IgD-negative memory B cell (primary cell): ENCODE data around the gene PRODH2. TPM values are rescaled to one million over a fixed set of nuclear protein-coding genes. Genes with fewer than 3 reads are reported as not detected.
"Not testable (repeated sequence)": the region's sequence is repeated elsewhere in the genome, so short reads cannot be mapped to it uniquely, and the experiment has no call there.

ENCODE experiments used
- H3K27ac Mint-ChIP-seq, 3 donors: one replicate each; pipeline ENCODE4 v1.8.0; 2020 to 2022; ENCODE audit warnings: mild to moderate bottlenecking in 3 of 3, mixed read lengths in 3 of 3, moderate library complexity in 1 of 3
- H3K27me3 Mint-ChIP-seq: one replicate; pipeline ENCODE4 v1.8.0; 2021; ENCODE audit warnings: mixed read lengths
- H3K36me3 Mint-ChIP-seq: one replicate; pipeline ENCODE4 v1.8.0; 2020; ENCODE audit warnings: mild to moderate bottlenecking, mixed read lengths
- H3K4me1 Mint-ChIP-seq, 3 donors: one replicate each; pipeline ENCODE4 v1.8.0; 2020 to 2022; ENCODE audit warnings: mixed read lengths in 3 of 3, mild to moderate bottlenecking in 1 of 3
- H3K4me3 Mint-ChIP-seq, 4 donors: one replicate each; pipeline ENCODE4 v1.8.0; 2020 to 2022; ENCODE audit warnings: mild to moderate bottlenecking in 4 of 4, mixed read lengths in 4 of 4, moderate library complexity in 3 of 4
- H3K9me3 Mint-ChIP-seq, 3 donors: one replicate each; pipeline ENCODE4 v1.8.0; 2020 to 2021; ENCODE audit warnings: mixed read lengths in 3 of 3, mild to moderate bottlenecking in 1 of 3
- polyA plus RNA-seq: library from polyadenylated mRNA; unstranded; fragments of 300-500 nt; fragmentation: Illumina TruSeq; gene quantifications from one replicate; pipeline ENCODE4 v1.2.3, GENCODE V29; 2021

PRODH2 gene
- polyA plus RNA-seq, 1 donor from 2014 or later, result not detected

- Mint-ChIP-seq H3K4me1 (peaks cover 6 to 8% (median 8%) of the 10 kb centered on the region in 3 donors), H3K9me3 (peaks cover 0 to 8% (median 0%) of the 10 kb centered on the region in 3 donors), H3K27ac (no peak overlapping the region), H3K4me3 (no peak overlapping the region), H3K36me3 (no peaks in the 10 kb centered on the region), H3K27me3 (peaks cover 45% of the 10 kb centered on the region)
Observed at GRCh38 chr19:35848486-35848885, 35.8 kb upstream of the PRODH2 start.

DNA sequence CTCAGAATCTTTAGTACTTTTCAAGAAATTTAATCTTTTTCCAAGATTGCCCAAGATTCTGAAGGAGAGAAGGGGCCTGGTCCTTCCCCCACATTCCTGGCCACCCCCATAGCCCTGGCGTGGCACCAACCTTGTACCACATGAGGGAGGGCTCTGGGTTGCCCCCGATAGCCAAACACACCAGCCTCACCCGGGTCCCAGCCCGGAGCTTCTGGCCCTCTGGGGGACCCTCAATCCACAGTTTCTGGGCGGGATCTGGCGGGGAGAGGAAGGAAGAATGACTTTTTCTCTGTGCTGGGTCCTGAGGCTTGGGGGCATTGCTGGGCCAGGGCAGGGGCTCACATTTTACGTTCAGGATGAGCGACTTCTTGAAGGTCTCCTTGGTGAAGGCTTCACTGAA, 35.3 kb upstream of the PRODH2 start:
- H3K4me3 Mint-ChIP-seq, result no peak overlapping the region
- H3K36me3 Mint-ChIP-seq, result no peaks in the 10 kb centered on the region
- H3K9me3 Mint-ChIP-seq, result peaks cover 0 to 8% (median 2%) of the 10 kb centered on the region in 3 donors
- no peak overlapping the region for H3K27ac Mint-ChIP-seq
- H3K4me1 Mint-ChIP-seq, result peaks cover 6 to 8% (median 8%) of the 10 kb centered on the region in 3 donors
- H3K27me3 Mint-ChIP-seq, result peaks cover 48% of the 10 kb centered on the region

DNA sequence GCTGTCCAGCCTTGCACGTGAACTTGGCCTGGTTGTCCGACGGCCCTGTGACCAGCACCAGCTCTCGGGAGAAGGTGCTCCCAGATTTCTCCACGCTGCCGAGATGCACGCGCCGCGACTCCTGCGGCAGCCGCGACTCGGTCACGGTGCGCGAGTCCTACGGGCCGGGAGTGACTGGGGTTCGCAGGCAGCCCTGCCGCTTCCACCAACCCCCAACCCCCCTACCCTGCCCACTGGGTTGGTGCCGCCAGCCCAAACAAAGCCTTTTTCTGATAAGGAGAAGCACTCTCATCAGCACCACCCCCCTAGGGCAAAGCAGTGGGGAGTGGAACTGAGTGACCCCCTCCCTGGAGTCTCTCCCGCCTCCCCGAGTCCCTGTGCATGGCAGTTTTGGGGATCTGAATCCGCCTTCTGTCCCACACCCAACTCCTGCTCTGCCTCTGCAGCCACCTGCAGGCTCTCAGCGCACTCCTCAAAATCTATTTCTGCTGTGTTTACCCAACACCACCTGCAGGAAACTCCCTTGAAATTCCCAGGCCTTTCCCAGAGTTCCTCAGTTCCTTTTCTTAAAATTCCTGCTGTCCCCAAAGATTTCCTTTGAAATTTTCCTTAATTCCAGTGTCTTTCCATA, 33.5 kb upstream of the PRODH2 start:
- Mint-ChIP-seq H3K27me3 (peaks cover 49% of the 10 kb centered on the region), H3K9me3 (peaks cover 0 to 12% (median 8%) of the 10 kb centered on the region in 3 donors)

DNA sequence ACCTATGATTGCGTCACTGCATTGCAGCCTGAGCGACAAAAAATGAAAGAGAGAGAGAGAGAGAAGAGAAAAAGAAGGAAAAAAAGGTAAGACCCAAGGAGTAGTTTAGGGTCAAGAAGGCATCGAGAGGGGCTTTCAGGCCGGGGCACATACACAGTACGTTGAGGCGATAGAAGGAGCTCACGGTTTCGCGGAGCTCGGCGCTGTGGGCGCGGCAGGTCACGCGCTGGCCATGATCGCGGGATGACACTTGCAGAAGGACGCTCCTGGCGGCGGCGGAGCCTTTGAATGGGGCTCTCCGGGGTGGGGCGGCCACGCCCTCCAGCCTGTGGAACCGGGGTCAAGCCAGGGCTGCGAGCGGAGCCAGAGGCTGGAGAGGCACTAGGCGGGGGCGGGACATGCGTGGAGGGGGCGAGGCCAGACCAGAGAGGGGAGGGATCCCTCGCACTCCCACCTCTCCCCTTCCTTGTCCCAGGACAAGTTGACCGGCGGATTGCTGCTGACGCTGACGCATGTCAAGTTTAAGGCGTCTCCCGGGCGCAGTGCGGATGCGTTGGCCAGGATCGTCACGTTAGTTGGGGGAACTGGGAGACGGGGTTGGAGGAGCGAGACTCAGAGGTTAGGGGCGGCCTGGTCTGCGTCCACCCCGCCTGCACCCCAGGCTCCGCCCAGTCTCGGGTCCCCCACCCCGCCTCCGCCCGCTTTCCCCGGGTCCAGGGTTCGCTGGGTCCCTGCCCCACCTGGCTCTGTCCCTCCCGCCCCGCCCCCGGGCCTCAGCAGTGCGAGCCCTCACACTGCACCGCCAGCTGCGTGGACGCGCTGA, 32.8 kb upstream of the PRODH2 start:
- Mint-ChIP-seq H3K9me3 (peaks cover 0 to 12% (median 8%) of the 10 kb centered on the region in 3 donors), H3K36me3 (no peaks in the 10 kb centered on the region), H3K4me3 (peak overlapping the region in 3 of 4 donors; percentile 55 to 95 (median 63)), H3K27me3 (peaks cover 48% of the 10 kb centered on the region), H3K4me1 (peaks cover 4 to 8% (median 6%) of the 10 kb centered on the region in 3 donors), H3K27ac (peak overlapping the region in 1 of 3 donors; percentile 76)

More for the DNA sequence above, 33.5 kb upstream of the PRODH2 start:
- H3K36me3 Mint-ChIP-seq, result no peaks in the 10 kb centered on the region
- H3K4me3 Mint-ChIP-seq, result peak overlapping the region in 3 of 4 donors; percentile 15 to 83 (median 52)
- peak overlapping the region in 2 of 3 donors; percentile 20 to 22 for H3K27ac Mint-ChIP-seq
- peaks cover 4 to 8% (median 6%) of the 10 kb centered on the region in 3 donors for H3K4me1 Mint-ChIP-seq

- H3K9me3 Mint-ChIP-seq, result peaks cover 0 to 12% (median 8%) of the 10 kb centered on the region in 3 donors
- H3K36me3 Mint-ChIP-seq, result no peaks in the 10 kb centered on the region
- H3K27me3 Mint-ChIP-seq, result peaks cover 45% of the 10 kb centered on the region
- peaks cover 4 to 8% (median 6%) of the 10 kb centered on the region in 3 donors for H3K4me1 Mint-ChIP-seq
- peak overlapping the region in 3 of 4 donors; percentile 55 to 95 (median 63) for H3K4me3 Mint-ChIP-seq
- peak overlapping the region in 1 of 3 donors; percentile 76 for H3K27ac Mint-ChIP-seq
Observed at GRCh38 chr19:35844482-35845214, 32.0 kb upstream of the PRODH2 start.

GRCh38 chr19:35843676-35844481, 31.2 kb upstream of the PRODH2 start:
- Mint-ChIP-seq H3K4me3 (no peak overlapping the region), H3K27ac (peak overlapping the region in 1 of 3 donors; percentile 31), H3K9me3 (peaks cover 0 to 16% (median 10%) of the 10 kb centered on the region in 3 donors), H3K27me3 (peaks cover 45% of the 10 kb centered on the region), H3K36me3 (no peaks in the 10 kb centered on the region), H3K4me1 (peaks cover 4 to 8% (median 6%) of the 10 kb centered on the region in 3 donors)

- Mint-ChIP-seq H3K27me3 (peaks cover 37% of the 10 kb centered on the region), H3K4me3 (peak overlapping the region in 1 of 4 donors; percentile 35)
Observed at GRCh38 chr19:35842666-35843272, 30.1 kb upstream of the PRODH2 start.

GRCh38 chr19:35841961-35842595, 29.4 kb upstream of the PRODH2 start:
- H3K36me3 Mint-ChIP-seq, result no peaks in the 10 kb centered on the region
- peaks cover 0 to 17% (median 11%) of the 10 kb centered on the region in 3 donors for H3K9me3 Mint-ChIP-seq
- H3K27ac Mint-ChIP-seq, result no peak overlapping the region
- H3K4me1 Mint-ChIP-seq, result peaks cover 4 to 8% (median 6%) of the 10 kb centered on the region in 3 donors
- H3K27me3 Mint-ChIP-seq, result peaks cover 37% of the 10 kb centered on the region
- no peak overlapping the region for H3K4me3 Mint-ChIP-seq

More at GRCh38 chr19:35842666-35843272, 30.1 kb upstream of the PRODH2 start:
- peaks cover 0 to 17% (median 11%) of the 10 kb centered on the region in 3 donors for H3K9me3 Mint-ChIP-seq
- no peaks in the 10 kb centered on the region for H3K36me3 Mint-ChIP-seq
- peaks cover 4 to 8% (median 6%) of the 10 kb centered on the region in 3 donors for H3K4me1 Mint-ChIP-seq
- peak overlapping the region in 1 of 3 donors; percentile 41 for H3K27ac Mint-ChIP-seq

DNA sequence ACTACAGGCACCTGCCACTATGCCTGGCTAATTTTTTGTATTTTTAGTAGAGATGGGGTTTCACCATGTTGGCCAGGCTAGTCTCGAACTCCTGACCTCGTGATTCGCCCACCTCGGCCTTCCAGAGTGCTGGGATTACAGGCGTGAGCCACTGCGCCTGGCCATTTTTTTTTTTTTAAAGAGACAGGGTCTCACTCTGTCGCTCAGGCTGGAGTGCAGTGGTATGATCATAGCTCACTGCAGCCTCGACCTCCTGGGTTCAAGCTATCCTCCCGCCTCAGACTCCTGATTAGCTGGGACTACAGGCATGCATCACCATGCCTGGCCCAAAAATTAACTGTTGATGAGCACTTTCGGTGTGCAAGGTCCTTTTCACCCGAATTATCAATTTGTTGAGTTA, 23.5 kb upstream of the PRODH2 start:
- peaks cover 17% of the 10 kb centered on the region for H3K27me3 Mint-ChIP-seq
- not testable (repeated sequence) for H3K27ac Mint-ChIP-seq, H3K4me3 Mint-ChIP-seq, H3K4me1 Mint-ChIP-seq, H3K36me3 Mint-ChIP-seq, H3K9me3 Mint-ChIP-seq

GRCh38 chr19:35833972-35834371, 21.3 kb upstream of the PRODH2 start:
- Mint-ChIP-seq H3K27ac (peak overlapping the region in 1 of 3 donors; percentile 81), H3K4me1 (no peaks in the 10 kb centered on the region), H3K9me3 (peaks cover 0 to 5% (median 3%) of the 10 kb centered on the region in 3 donors), H3K4me3 (no peak overlapping the region), H3K27me3 (peaks cover 18% of the 10 kb centered on the region), H3K36me3 (no peaks in the 10 kb centered on the region)

GRCh38 chr19:35832054-35832453, 19.4 kb upstream of the PRODH2 start:
- Mint-ChIP-seq H3K27ac (no peak overlapping the region), H3K27me3 (peaks cover 20% of the 10 kb centered on the region), H3K4me1 (no peaks in the 10 kb centered on the region), H3K4me3 (no peak overlapping the region), H3K9me3 (peaks cover 0 to 3% (median 0%) of the 10 kb centered on the region in 3 donors), H3K36me3 (no peaks in the 10 kb centered on the region)

DNA sequence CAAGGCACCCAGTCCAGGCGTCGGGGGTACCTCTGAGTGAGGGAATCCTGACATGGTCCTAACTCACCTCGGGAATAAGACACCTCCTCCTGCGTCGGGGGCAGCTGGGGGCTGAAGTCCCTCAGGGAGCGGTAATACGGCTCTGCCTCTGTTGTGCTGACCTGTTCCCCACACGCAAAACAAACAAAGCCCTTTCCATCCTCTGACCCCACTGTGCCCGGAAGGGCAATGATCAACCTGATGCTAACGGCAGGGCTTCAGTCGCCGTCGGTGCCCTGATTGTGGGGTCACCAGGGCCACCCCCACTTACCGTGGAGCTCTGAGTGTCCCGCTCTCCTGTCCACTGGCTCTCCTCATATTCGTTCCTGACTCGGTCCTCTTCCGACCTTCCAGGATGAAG, 18.3 kb upstream of the PRODH2 start:
- no peaks in the 10 kb centered on the region for H3K4me1 Mint-ChIP-seq
- no peaks in the 10 kb centered on the region for H3K36me3 Mint-ChIP-seq
- peaks cover 0 to 3% (median 0%) of the 10 kb centered on the region in 3 donors for H3K9me3 Mint-ChIP-seq
- peaks cover 23% of the 10 kb centered on the region for H3K27me3 Mint-ChIP-seq
- H3K4me3 Mint-ChIP-seq, result no peak overlapping the region
- no peak overlapping the region for H3K27ac Mint-ChIP-seq

DNA sequence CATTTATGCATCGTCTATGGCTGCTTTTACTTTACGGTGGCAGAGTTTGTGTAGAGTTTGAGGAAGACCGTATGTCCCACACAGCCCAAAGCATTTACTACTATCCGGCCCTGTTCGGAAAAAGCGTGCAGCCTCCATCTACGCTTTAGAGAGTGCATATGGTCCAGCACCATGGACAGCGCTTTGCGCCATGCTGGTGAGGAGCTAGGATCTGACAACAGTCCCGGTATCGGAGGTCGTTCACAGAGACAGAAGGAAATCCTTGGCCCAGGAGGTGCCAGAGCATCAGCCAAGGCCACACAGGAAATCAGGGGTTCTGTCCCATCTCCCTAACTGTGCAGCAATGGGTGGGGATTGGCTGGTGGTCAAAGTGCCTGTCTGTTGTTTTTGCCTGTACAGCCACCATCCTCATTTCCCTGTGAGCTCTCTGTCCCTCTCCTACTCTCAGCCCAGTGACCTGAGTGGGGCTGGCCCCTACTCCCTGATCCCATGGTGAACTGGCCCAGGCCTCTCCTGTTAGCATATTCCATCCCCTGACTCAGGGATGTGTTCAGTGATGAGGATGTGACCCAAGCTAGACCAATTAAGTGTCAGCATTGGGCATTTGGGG, 16.2 kb upstream of the PRODH2 start:
- no peak overlapping the region for H3K27ac Mint-ChIP-seq
- H3K9me3 Mint-ChIP-seq, result peaks cover 0 to 3% (median 0%) of the 10 kb centered on the region in 3 donors
- no peaks in the 10 kb centered on the region for H3K4me1 Mint-ChIP-seq
- H3K36me3 Mint-ChIP-seq, result no peaks in the 10 kb centered on the region
- H3K27me3 Mint-ChIP-seq, result peaks cover 26% of the 10 kb centered on the region
- no peak overlapping the region for H3K4me3 Mint-ChIP-seq
